ENCODE data around the gene RFX2.

GRCh38 chr19:6141217-6141616, 30.9 kb upstream of the RFX2 start:
- TF ChIP-seq POLR2A (IDR thresholded peaks at IDR 0.05) (no peak), CTCF (IDR thresholded peaks at IDR 0.05) (no peak)

All from body of pancreas (tissue), 4 donors.